Right renal pelvis (tissue), 4 donors: ENCODE data around the gene AVPR1B. TPM values are rescaled to one million over a fixed set of nuclear protein-coding genes. Genes with fewer than 3 reads are reported as not detected.

ENCODE experiments used
- DNase-seq, 4 donors: peaks; one replicate each; pipeline ENCODE4 v3.0.0-alpha.2; 2013; ENCODE audit warnings: low read depth in 4 of 4, low spot score in 3 of 4, missing footprints in 1 of 4
- polyA plus RNA-seq, 4 donors: library from polyadenylated mRNA; unstranded; fragments of 120-200 nt; gene quantifications; one replicate each; pipeline ENCODE4 v1.2.1, GENCODE V29; 2013; ENCODE audit not compliant: insufficient read length in 4 of 4

The AVPR1B gene
- polyA plus RNA-seq, 4 donors: 0.58 to 1.1 (median 0.79) TPM

DNA sequence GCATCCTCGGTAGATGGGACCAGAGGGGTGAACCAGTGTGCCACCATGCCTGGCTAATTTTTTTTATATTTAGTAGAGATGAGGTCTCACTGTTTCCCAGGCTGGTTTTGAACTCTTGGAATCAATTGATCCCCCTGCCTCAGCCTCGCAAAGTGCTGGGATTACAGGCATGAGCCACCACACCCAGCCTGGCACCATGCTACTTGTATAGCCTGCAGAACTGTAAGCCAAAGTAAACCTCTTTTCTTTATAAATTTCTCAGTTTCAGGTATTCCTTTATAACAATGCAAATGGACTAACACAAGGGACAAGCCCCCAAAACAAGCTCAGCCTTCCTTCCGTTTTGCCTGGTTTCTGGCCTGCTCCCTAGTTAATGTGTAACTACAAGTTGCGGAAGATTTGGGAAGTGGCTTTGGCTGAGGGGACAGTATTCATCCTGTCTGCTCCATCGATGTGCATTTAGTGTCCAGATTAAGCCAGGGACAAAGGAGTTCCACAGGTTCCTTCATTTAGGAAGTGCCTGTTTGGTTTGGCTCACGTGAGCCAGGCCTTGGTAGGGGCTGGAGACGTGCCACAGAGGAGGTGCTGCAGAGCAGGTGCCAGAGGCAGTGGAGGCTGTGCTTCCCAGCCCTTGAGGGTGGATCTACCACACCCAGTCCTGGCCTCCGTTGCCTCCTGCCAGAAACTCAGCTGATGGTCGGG, 4.4 kb downstream of the AVPR1B start:
- DNase-seq: no peak

- no peak for DNase-seq
These were observed 5.8 kb downstream of the AVPR1B start for GRCh38 chr1:206111271-206111927.

GRCh38 chr1:206110820-206111219, 6.4 kb downstream of the AVPR1B start:
- DNase-seq: no peak

GRCh38 chr1:206110161-206110560, 7.0 kb downstream of the AVPR1B start:
- DNase-seq: no peak

DNA sequence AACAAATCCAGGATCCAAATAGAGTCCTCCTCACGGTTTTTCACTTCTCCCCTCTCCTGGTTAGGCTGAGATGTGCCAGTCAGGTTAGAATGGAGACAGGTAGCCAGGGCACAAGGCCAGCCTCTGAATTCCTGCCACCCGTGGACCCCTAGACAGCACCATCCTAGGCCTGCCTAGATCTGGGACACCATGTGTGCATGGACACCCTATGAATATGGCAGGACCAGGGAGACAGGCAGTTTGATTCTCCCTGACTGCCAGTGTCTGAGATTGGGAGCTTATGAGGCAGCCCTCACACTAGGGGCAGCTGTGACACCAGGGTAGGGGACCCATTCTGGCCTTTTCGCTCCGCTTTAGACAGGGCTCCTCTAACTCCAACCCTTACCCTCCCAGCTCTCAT, 7.5 kb downstream of the AVPR1B start:
- DNase-seq: no peak

DNA sequence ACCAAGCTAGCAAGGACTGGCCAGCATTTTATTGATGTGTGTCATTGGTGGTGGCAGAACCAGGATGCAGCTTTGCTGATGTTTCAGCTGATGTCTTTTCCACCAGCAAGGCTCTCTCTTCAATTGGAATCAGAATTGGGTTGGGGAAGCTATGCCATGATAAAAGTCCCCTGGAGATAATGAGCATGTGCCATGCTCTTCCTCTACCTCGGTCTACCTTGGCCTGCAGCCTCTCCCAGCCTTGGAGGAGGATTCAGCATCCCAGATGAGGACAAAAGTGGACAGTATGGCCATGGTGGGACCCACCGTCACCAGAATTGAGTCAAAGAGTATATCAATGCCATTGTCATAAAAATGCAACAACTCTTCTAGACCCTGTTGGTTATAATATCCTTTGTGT, 8.6 kb downstream of the AVPR1B start:
- no peak for DNase-seq

GRCh38 chr1:206107168-206107544, 10.0 kb downstream of the AVPR1B start:
- DNase-seq: no peak

DNA sequence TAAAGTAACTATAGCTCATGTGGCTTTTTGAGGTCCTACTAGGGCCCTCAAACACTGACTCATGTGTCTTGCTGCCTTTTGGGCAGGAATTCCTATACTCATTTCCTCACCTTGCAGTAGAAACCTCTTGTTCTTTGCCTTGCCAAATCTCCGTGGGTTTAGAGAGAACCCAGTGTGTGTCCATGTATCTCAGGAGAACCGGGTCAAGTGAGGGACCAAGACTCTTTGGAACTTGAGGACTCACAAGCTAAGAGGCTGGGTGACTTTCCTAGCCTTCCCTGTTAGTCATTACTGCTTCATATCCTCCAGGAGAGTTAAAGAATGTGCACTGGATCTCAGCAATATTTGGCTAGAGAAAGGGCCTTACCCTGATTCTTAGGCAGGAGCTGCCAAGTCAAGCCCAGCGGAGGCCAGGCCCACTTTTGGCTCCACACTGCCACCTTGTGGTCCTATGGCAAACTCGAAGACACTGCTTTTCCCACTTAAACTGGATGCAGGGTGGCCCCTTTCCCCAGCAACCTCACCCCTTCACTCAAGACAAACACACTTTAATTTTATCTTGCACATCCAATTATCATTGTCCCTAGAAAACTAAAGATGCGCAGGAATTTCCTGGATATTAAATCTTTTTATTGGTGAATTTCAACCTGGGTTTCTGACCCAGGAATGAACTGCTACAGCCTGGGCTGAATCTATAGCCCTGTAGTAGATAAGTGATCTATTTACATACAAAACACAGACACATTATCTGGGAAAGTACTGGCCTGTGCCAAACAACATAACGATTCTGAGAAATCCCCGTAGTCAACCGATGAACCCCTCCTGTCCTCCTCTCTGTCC, 10.6 kb downstream of the AVPR1B start:
- DNase-seq: peak; percentile 58 to 78 (median 74)

DNA sequence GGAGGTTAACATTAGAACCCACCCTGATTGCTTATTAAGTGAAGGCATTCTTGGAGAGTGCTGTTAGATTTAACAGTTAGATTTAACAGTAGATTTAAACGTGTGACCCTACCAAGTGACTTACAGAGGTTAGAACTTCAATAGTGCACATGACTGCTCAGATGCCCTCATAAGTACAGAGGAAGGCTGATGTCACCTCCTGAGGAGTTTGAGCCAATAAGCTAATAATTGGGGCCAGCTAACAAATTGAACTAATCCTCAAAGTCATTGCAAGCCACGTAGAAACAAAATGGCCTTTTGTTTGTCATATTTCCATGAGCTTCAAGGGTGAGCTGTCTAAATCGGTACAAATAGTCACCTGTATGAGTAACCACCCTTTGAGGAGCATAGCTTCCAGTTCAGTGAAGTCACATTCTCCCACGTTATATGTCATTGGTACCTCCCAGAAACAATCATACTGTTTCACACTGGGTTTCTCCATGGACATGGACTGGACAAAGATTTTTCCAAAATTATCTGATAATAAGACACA, 11.7 kb downstream of the AVPR1B start:
- no peak for DNase-seq

DNA sequence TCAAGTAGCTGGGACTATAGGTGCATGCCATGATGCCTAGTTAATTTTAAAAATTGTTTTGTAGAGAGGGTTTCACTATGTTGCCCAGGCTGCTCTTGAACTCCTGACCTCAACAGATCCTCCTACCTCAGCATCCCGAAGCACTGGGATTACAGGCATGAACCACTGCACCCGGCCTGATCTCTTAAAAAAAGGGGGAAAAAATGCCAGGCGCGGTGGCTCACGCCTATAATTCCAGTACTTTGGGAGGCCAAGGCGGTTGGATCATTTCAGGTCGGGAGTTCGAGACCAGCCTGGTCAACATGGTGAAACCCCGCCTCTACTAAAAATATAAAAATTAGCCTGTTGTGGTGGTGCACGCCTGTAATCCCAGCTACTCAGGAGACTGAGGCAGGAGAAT, 13.2 kb downstream of the AVPR1B start:
- DNase-seq: no peak

DNA sequence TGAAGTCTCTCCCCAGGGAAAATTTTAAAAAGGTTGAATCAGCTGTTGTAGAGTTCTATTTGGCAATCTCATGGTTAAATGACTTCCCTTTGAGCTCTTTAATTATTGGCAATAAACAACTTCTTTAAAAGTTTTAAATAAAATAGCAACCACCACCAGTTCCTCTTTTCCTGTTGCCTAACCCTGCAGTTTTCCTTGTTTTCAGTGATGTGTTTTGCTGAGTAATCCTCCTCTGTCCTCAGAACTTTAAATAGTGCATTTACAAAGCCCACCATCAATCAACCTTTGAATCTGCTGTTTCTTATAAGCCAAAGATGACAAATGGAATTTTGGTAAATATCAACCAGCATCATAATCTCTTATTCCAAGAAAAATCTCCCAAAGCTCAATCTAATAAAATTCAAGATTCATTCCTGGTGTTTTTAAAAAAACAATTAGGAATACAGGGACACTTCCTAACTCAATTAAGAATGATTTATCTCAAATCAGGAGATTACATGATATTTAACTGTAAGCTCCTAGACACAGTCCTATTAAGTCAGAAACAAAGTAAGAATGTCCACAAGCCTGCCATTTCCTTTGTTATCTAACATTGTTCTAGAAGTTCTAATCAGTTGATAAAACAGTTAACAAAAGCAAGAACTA, 14.8 kb downstream of the AVPR1B start:
- no peak for DNase-seq

GRCh38 chr1:206101351-206102045, 15.7 kb downstream of the AVPR1B start:
- no peak for DNase-seq

DNA sequence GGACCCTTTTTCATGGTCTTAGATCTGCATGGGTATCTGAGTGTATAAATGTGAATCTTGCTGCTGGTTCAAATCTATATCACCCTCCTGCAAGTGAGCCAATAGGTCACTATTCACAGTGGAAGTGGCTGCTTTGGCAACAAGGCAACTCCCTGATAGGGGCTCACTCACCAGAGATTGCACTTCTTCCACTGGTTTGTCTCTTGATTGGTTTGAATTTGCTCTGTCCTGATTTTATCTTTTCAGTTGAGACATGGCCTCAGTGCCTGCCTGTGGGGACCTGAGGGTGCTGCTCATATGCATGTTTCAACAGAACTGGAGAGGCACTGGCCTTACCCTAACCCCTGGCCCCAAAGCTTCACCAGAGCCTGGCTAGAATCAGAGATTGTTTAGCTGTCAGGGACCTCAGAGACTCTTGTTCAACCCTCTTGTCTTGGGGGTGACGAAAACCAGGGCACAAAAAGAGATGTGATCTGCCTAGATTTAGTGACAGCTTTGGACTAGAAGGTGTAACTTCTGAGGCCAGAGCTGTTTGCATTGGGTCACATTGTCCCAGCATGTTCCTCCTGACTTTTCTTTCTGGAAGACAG, 16.9 kb downstream of the AVPR1B start:
- no peak for DNase-seq

DNA sequence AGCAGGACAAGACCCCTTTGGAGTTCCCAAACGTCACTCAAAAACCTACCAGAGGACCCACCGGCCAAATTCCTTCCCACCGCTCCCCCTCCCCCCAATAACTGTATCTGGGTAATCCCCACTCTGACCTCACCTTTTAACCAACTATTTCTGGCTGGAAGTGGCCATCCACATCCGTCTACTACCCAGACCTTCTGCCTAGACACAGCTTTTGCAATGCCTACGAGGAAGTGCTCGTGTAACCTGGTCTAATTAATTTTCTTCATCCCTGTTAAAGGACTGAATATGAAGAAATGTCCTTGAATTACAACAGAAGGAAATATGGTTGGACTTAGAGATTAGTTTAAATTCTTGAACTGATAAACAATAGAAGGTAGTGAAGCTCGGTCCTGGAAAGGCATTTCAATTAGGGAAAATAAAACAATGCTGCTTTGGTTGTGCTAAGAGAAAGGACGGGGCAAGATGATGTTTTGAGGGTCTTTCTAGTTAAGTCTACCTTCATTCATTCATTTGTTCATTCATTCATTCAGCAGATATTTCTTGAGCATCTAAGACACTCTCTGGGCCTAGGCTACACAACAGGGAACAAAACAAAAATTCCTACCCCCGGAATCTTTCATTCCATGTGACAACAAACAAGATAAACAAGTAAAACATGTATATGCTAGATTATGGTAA, 18.8 kb downstream of the AVPR1B start:
- DNase-seq: no peak

GRCh38 chr1:206097381-206097780, 19.8 kb downstream of the AVPR1B start:
- no peak for DNase-seq

GRCh38 chr1:206094024-206094423, 23.2 kb downstream of the AVPR1B start:
- no peak for DNase-seq

- no peak for DNase-seq
These were observed 27.8 kb downstream of the AVPR1B start for GRCh38 chr1:206089341-206089740.

- no peak for DNase-seq
These were observed 30.1 kb downstream of the AVPR1B start for GRCh38 chr1:206087091-206087490.

GRCh38 chr1:206083750-206084149, 33.4 kb downstream of the AVPR1B start:
- DNase-seq: no peak
